GM12878 (cell line): ENCODE data around the gene FANCD2. TPM values are rescaled to one million over a fixed set of nuclear protein-coding genes. Genes with fewer than 3 reads are reported as not detected.

Experiments
- ATAC-seq: fragments of 200-7000 bp; cut with Tn5 transposase; 3 replicates; pipeline ENCODE4 v1.9.1; 2020; ENCODE audit warnings: mild to moderate bottlenecking, moderate library complexity
- BruUV-seq: library from RNA; stranded (reverse); fragments of 400-500 nt; replicated peaks from 2 replicates; lab custom pipeline; 2021; lab: Mats Ljungman, UMichigan
- CTCF ChIA-PET: fragments of 300-600 bp; sonication (Branson Sonifier 250); formaldehyde crosslinking; extraction: SDS; loops from one replicate; lab custom pipeline; 2021; ENCODE audit warnings: inconsistent platforms; lab: Yijun Ruan, JAX
- POLR2A ChIA-PET: fragments of 350-600 bp; formaldehyde crosslinking; extraction: SDS; loops from one replicate; lab custom pipeline; 2021; ENCODE audit warnings: inconsistent platforms; lab: Charles Lee
- RAD21 ChIA-PET: fragments of 300-600 bp; sonication (Branson Sonifier 250); formaldehyde crosslinking; loops from one replicate; lab custom pipeline; 2023; ENCODE audit warnings: antibody characterized with exemption; ENCODE audit not compliant: unreplicated experiment; lab: Charles Lee
- SMC1A ChIA-PET: fragments of 300-600 bp; sonication (Branson Sonifier 250); formaldehyde crosslinking; loops from one replicate; lab custom pipeline; 2023; ENCODE audit not compliant: unreplicated experiment, uncharacterized antibody; lab: Charles Lee
- DNase-seq: peaks from one replicate; pipeline ENCODE4 v3.0.0-alpha.2; 2011; ENCODE audit warnings: low read depth, low spot score
- FAIRE-seq: peaks from 3 replicates; lab custom pipeline; 2011; peaks lifted over from hg19 to GRCh38; lab: Jason Lieb, UNC
- H2AFZ ChIP-seq: 2 replicates; pipeline ENCODE4 v1.6.0; 2011; ENCODE audit warnings: low read depth, low read length, control low read depth; ENCODE audit not compliant: control insufficient read depth
- H3K27ac ChIP-seq: 2 replicates; pipeline ENCODE4 v1.5.1; 2011; ENCODE audit warnings: control low read depth; ENCODE audit not compliant: control insufficient read depth, insufficient read depth
- H3K27me3 ChIP-seq, 2 experiments: replicated peaks in 1 of 2; 2 replicates each; pipeline versions ENCODE4 v1.6.0 to v1.6.1; 2011; ENCODE audit warnings: low read length in 1 of 2; ENCODE audit not compliant: control insufficient read depth in 2 of 2, insufficient read depth in 2 of 2
- H3K36me3 ChIP-seq, 2 experiments: 2 replicates each; pipeline ENCODE4 v1.5.1; 2011; ENCODE audit warnings: low read length in 1 of 2; ENCODE audit not compliant: control insufficient read depth in 2 of 2, insufficient read depth in 2 of 2
- H3K4me1 ChIP-seq: 2 replicates; pipeline ENCODE4 v1.6.1; 2011; ENCODE audit warnings: mild to moderate bottlenecking, low read length, moderate library complexity, mixed read lengths; ENCODE audit not compliant: control insufficient read depth, insufficient read depth
- H3K4me2 ChIP-seq: 2 replicates; pipeline ENCODE4 v1.6.0; 2011; ENCODE audit warnings: control low read depth; ENCODE audit not compliant: control insufficient read depth, insufficient read depth
- H3K4me3 ChIP-seq: fragments of 200-600 bp; sonication (generic); 2 replicates; pipeline ENCODE4 v1.5.1; 2016
- H3K79me2 ChIP-seq: 2 replicates; pipeline ENCODE4 v1.6.0; 2011; ENCODE audit warnings: low read length; ENCODE audit not compliant: control insufficient read depth, insufficient read depth
- H3K9ac ChIP-seq: 2 replicates; pipeline ENCODE4 v1.8.0; 2011; ENCODE audit warnings: low read length, control low read depth, mixed read lengths; ENCODE audit not compliant: control insufficient read depth, insufficient read depth
- H3K9me3 ChIP-seq: replicated peaks from 3 replicates; pipeline ENCODE4 v1.5.1; 2011; ENCODE audit warnings: mild to moderate bottlenecking, low read length; ENCODE audit not compliant: control insufficient read depth, insufficient read depth
- H4K20me1 ChIP-seq: 2 replicates; pipeline ENCODE4 v1.6.0; 2011; ENCODE audit not compliant: control insufficient read depth, insufficient read depth
- BCL11A ChIP-seq: IDR thresholded peaks from 2 replicates; pipeline ENCODE4 v1.6.1; 2011; ENCODE audit warnings: low read depth, low read length
- BHLHE40 ChIP-seq, 2 experiments: fragments of 450-650 bp in 1 of 2; IDR thresholded peaks; 2 replicates each; pipeline ENCODE4 v1.6.1; 2011 to 2017; ENCODE audit warnings: low read depth in 2 of 2, borderline replicate concordance in 1 of 2, improper control_type of control experiment in 1 of 2, low read length in 1 of 2, mild to moderate bottlenecking in 1 of 2
- CBFB ChIP-seq: IDR thresholded peaks from 2 replicates; pipeline ENCODE4 v1.6.1; 2016; ENCODE audit warnings: antibody characterized with exemption, low read depth
- CBX5 ChIP-seq: sonication (generic); IDR thresholded peaks from 2 replicates; pipeline ENCODE4 v1.6.1; 2016; ENCODE audit warnings: low read depth, moderate library complexity, mild to moderate bottlenecking, inconsistent platforms
- CEBPB ChIP-seq, 2 experiments: fragments of 150-350 bp in 1 of 2; IDR thresholded peaks; 2 replicates each; pipeline ENCODE4 v1.6.1; 2012 to 2014; ENCODE audit warnings: low read depth in 2 of 2, low read length in 2 of 2, borderline replicate concordance in 1 of 2, inconsistent platforms in 1 of 2
- E2F8 ChIP-seq: fragments of 450-650 bp; IDR thresholded peaks from 2 replicates; pipeline ENCODE4 v1.6.1; 2018; ENCODE audit warnings: mild to moderate bottlenecking, low read depth, moderate library complexity; ENCODE audit not compliant: partially characterized antibody
- FOXK2 ChIP-seq: fragments of 450-650 bp; IDR thresholded peaks from 2 replicates; pipeline ENCODE4 v1.6.1; 2017; ENCODE audit warnings: mild to moderate bottlenecking, moderate library complexity
- FOXM1 ChIP-seq: IDR thresholded peaks from 2 replicates; pipeline ENCODE4 v1.6.1; 2012; ENCODE audit warnings: low read depth, mild to moderate bottlenecking, inconsistent platforms, low read length, moderate library complexity
- HDAC2 ChIP-seq: fragments of 200-600 bp; sonication (generic); IDR thresholded peaks from 2 replicates; pipeline ENCODE4 v1.6.1; 2017
- MEF2A ChIP-seq: IDR thresholded peaks from 2 replicates; pipeline ENCODE4 v1.6.1; 2011; ENCODE audit warnings: low read depth, mild to moderate bottlenecking, low read length, moderate library complexity; ENCODE audit not compliant: insufficient read depth
- NKRF ChIP-seq: fragments of 450-650 bp; conservative IDR thresholded peaks from 2 replicates; pipeline ENCODE4 v1.6.1; 2017; ENCODE audit warnings: mild to moderate bottlenecking, moderate library complexity
- NR2F1 ChIP-seq: fragments of 450-650 bp; conservative IDR thresholded peaks from 2 replicates; pipeline ENCODE4 v1.6.1; 2017; ENCODE audit warnings: mild to moderate bottlenecking
- NRF1 ChIP-seq: conservative IDR thresholded peaks from 2 replicates; pipeline ENCODE4 v1.6.1; 2011; ENCODE audit warnings: mild to moderate bottlenecking, low read depth, low read length, improper control_type of control experiment
- RAD21 ChIP-seq: IDR thresholded peaks from 2 replicates; pipeline ENCODE4 v1.6.1; 2011; ENCODE audit warnings: mild to moderate bottlenecking, low read depth, low read length, moderate library complexity; ENCODE audit not compliant: insufficient read depth
- SRF ChIP-seq, 2 experiments: IDR thresholded peaks; 2 replicates each; pipeline ENCODE4 v1.6.1; 2011; ENCODE audit warnings: low read depth in 2 of 2, low read length in 2 of 2, mild to moderate bottlenecking in 1 of 2, moderate library complexity in 1 of 2
- ZBED1 ChIP-seq: IDR thresholded peaks from 2 replicates; pipeline ENCODE4 v1.6.1; 2016; ENCODE audit warnings: borderline replicate concordance
- ZBTB4 ChIP-seq: fragments of 450-650 bp; formaldehyde crosslinking; IDR thresholded peaks from 2 replicates; pipeline ENCODE4 v1.4.0; 2022; ENCODE audit warnings: mild to moderate bottlenecking, moderate library complexity
- ZNF207 ChIP-seq: fragments of 450-650 bp; IDR thresholded peaks from 2 replicates; pipeline ENCODE4 v1.6.1; 2014; ENCODE audit warnings: antibody characterized with exemption, mild to moderate bottlenecking, borderline replicate concordance
- ZNF274 ChIP-seq: IDR thresholded peaks from one replicate; pipeline ENCODE4 v1.8.0; 2011; ENCODE audit not compliant: insufficient read length, insufficient read depth
- WGBS: methylation state at CpG from one replicate; pipeline ENCODE4 v1.1.6; 2016; ENCODE audit warnings: low lambda C conversion rate; ENCODE audit not compliant: insufficient replicate concordance, insufficient coverage; ENCODE audit errors: missing lambda C conversion rate; 5-methylcytosine and 5-hydroxymethylcytosine counted together
- in situ Hi-C: fragments of 300-500 bp; cut with MboI; formaldehyde crosslinking; loops from 9 replicates; pipeline ENCODE4 v1.14.3; 2018; ENCODE audit warnings: mixed read lengths
- intact Hi-C: fragments of 100-400 bp; cut with micrococcal nuclease; formaldehyde crosslinking; loops from one replicate; pipeline ENCODE4 v1.14.2; 2022; ENCODE audit not compliant: unreplicated experiment
- polyA plus RNA-seq, 11 experiments: library from polyadenylated mRNA; depleted of rRNA in 4 of 11; unstranded in 6 of 11; stranded (reverse) in 5 of 11; fragments of >200 nt; fragmentation: Nextera tagmentation in 4 of 11; fragmentation: Illumina TruSeq in 1 of 11; extraction: Ambion mirVana in 4 of 11; extraction: Trizol in 1 of 11; gene quantifications; 1 replicate in 1 of 11; 2 replicates in 10 of 11; pipeline versions ENCODE4 v1.2.1 to v1.2.3, GENCODE V29; 2011 to 2016; ENCODE audit warnings: inconsistent platforms in 2 of 11, missing spikeins in 2 of 11, low read depth in 1 of 11
- total RNA-seq, 4 experiments: library from RNA; depleted of rRNA in 3 of 4; stranded (reverse); fragments of >200 nt in 3 of 4; fragmentation: Illumina TruSeq in 1 of 4; extraction: Trizol in 1 of 4; gene quantifications; 2 replicates each; pipeline versions ENCODE4 v1.2.1 to v1.2.3, GENCODE V29; 2013 to 2021

Gene FANCD2
- total and polyA plus RNA-seq, 10 of the 15 experiments (the other 5 are each of a cell fraction or from before 2014, with no cell fraction given) = 37.9 to 72.8 (median 56.2) TPM

GRCh38 chr3:10081871-10082270 lies 55.6 kb downstream of the FANCD2 start:
- intact Hi-C loops (no loop called here), in situ Hi-C loops (no loop called here)
- Histone ChIP-seq H3K4me2 (no peak overlapping the region), H3K9me3 (no peaks in the 10 kb centered on the region), H3K4me3 (no peak overlapping the region), H3K4me1 (no peaks in the 10 kb centered on the region), H3K36me3 (peaks cover 3 to 6% of the 10 kb centered on the region in 2 experiments; a peak in 3 of 4 replicates), H3K27me3 (no peaks in the 10 kb centered on the region), H2AFZ (no peak overlapping the region), H4K20me1 (no peaks in the 10 kb centered on the region), H3K27ac (no peak overlapping the region), H3K9ac (no peak overlapping the region), H3K79me2 (no peaks in the 10 kb centered on the region)
- no TSS peak for BruUV-seq
- FAIRE-seq = no peak
- ChIA-PET CTCF (no interaction called here), POLR2A (no interaction called here), RAD21 (no interaction called here), SMC1A (interaction anchor here (0.6 to 0.7 kb wide), 2 partner anchors 35 to 45 kb away, joined by 3 read pairs; no protein-coding TSS in a partner anchor)
- no peak for ATAC-seq
- DNase-seq = no peak
- WGBS = 96% methylated on average over 4 of the region's 4 CpGs
- TF ChIP-seq NKRF (no peak), ZNF274 (no peak), FOXK2 (no peak), NRF1 (no peak), HDAC2 (no peak), MEF2A (no peak), RAD21 (no peak), CBX5 (no peak), SRF (IDR thresholded peaks at IDR 0.05; ENCODE audit: low read depth in 2 of 2, low read length in 2 of 2) (no peak), ZBED1 (no peak), CEBPB (IDR thresholded peaks at IDR 0.05; ENCODE audit: borderline replicate concordance in 1 of 2, low read depth in 2 of 2, low read length in 2 of 2) (no peak), NR2F1 (no peak), ZBTB4 (CRISPR knock-in tag) (no peak), ZNF207 (no peak), E2F8 (no peak), FOXM1 (no peak), BCL11A (no peak), CBFB (no peak), BHLHE40 (IDR thresholded peaks at IDR 0.05; ENCODE audit: borderline replicate concordance in 1 of 2, low read depth in 2 of 2, low read length in 1 of 2) (no peak)
